ENCODE data around the gene GJB2.

The GJB2 gene

DNA sequence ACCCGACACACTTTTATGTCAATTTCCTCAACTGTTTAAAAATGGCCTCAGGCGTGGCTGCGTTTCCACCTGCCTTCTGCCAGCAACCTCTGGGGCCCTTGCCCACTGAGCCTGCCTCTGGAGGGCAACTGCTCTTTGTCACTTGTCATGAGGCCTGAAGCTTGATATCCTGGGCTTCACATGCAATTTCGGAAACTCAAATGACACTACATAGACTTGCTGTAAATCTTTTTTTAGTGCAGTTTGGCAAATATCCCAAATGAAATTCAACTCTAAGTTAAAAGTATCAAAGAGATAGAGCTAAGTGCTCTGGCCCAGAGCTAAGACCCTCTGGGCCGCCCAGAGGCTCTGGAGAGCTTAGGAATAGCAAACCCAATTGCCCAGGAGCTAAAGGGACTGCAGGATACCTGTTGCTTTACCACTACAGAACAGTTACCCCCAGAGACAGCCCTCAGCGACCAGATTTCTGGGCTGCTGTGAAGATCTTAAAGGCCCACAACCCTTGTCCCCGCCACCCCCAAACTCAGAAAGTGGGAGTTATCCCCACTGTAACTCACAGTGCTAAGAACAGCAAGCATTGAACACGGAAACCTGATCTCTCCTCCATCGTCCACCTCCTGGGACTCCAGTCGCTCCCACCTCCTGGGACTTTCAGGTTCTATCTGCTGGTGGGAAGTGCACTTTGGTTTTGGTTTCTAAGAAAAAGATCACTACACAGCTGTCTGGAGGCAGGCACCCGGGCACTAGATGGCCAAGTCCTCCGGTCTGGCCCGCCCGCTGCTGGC is 51.3 kb downstream of the GJB2 start:
- DNase-seq (ENCODE audit: low spot score) = no peak

DNA sequence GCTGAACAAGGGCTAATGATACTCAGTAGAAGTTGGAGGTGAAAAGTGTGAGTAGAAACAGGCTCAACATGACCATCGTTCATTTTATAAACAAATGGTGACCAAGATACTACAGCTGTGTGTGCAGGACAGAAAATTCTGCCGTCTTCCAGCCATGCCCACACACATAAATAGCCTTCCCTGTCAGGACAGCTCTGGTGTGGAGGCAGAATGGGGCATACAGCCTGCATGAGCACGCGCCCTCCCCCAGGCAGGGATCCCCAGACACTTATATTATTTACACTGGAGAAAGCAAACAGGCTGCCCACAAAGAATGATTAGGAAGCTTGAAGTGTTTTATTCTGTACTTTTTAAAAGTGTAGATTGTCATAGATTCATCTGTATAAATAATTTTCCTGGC is 52.3 kb downstream of the GJB2 start:
- DNase-seq (ENCODE audit: low spot score) = no peak

DNA sequence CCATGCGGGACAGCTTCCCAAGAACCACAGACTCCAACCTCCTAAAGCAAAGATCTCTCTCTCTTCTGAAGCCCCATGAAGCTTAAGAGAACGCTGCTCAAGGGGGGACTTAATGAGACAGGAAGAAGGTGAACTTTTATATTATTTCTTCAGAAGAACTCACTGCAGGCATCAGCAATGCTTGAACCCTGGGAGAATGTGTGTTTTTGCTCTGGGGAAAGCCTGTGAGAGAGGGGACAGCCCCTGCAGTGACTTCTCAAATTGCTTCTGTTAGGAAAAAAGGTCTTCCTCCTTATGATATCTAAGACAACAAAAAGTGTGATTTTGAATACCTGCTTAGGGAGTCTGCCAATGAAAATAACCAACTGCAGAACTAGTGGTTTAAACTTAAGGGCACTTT is 54.9 kb downstream of the GJB2 start:
- DNase-seq (ENCODE audit: low spot score) = no peak
